ENCODE data around the gene SPEG. TPM values are rescaled to one million over a fixed set of nuclear protein-coding genes. Genes with fewer than 3 reads are reported as not detected.
A peak's percentile ranks its signal among the peaks of the same experiment; 100 is the strongest.

The SPEG gene
- total and polyA plus RNA-seq, 2 of the 13 experiments (the other 11 are each of a cell fraction or from before 2014, with no cell fraction given) = 0.18 to 0.24 TPM

- TF ChIP-seq, protein P1, sequence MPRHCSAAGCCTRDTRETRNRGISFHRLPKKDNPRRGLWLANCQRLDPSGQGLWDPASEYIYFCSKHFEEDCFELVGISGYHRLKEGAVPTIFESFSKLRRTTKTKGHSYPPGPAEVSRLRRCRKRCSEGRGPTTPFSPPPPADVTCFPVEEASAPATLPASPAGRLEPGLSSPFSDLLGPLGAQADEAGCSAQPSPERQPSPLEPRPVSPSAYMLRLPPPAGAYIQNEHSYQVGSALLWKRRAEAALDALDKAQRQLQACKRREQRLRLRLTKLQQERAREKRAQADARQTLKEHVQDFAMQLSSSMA (CRISPR knock-in tag; IDR thresholded peaks at IDR 0.05) = no peak
- TF ChIP-seq, protein P2, sequence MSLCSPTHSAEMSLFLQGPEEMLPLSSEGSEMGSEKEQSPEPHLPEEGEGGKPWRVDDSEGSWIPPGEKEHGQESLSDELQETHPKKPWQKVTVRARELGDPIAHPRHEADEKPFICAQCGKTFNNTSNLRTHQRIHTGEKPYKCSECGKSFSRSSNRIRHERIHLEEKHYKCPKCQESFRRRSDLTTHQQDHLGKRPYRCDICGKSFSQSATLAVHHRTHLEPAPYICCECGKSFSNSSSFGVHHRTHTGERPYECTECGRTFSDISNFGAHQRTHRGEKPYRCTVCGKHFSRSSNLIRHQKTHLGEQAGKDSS (CRISPR knock-in tag; IDR thresholded peaks at IDR 0.05; ENCODE audit: borderline replicate concordance, low read depth) = peak; percentile 48; the same call in 1 of the 2 replicates
- peak; percentile 45; the same call in 1 of the 2 replicates for TF ChIP-seq MEIS2 (CRISPR knock-in tag; IDR thresholded peaks at IDR 0.05)
- TF ChIP-seq MAZ (IDR thresholded peaks at IDR 0.05; ENCODE audit: borderline replicate concordance, low read depth, low read length) = no peak; the same call in 1 of the 2 replicates
- TF ChIP-seq MAZ (CRISPR knock-in tag; IDR thresholded peaks at IDR 0.05; ENCODE audit: low read depth) = peak; percentile 84
- TF ChIP-seq BCLAF1 (IDR thresholded peaks at IDR 0.05) = no peak
- TF ChIP-seq ZNF776 (CRISPR knock-in tag; IDR thresholded peaks at IDR 0.05) = peak; percentile 60; the same call in 1 of the 2 replicates
- TF ChIP-seq CENPT (CRISPR knock-in tag; IDR thresholded peaks at IDR 0.05; ENCODE audit: low read depth) = peak; percentile 31; the same call in 1 of the 2 replicates
- 0 out of 2 replicates have a peak, but pooled peaks have one; percentile 41 for TF ChIP-seq ZNF619 (CRISPR knock-in tag; IDR thresholded peaks at IDR 0.05)
- no peak for TF ChIP-seq NR2F6 (IDR thresholded peaks at IDR 0.05)
- peak; percentile 36; the same call in 1 of the 2 replicates for TF ChIP-seq NR2F6 (CRISPR knock-in tag; IDR thresholded peaks at IDR 0.05)
- TF ChIP-seq ZNF773 (CRISPR knock-in tag; IDR thresholded peaks at IDR 0.05; ENCODE audit: borderline replicate concordance) = no peak
- TF ChIP-seq CEBPB (IDR thresholded peaks at IDR 0.05; ENCODE audit: borderline replicate concordance, low read depth, low read length) = no peak
- 0 out of 2 replicates have a peak, but pooled peaks have one; percentile 93 for TF ChIP-seq NFIB (CRISPR knock-in tag; IDR thresholded peaks at IDR 0.05; ENCODE audit: borderline replicate concordance)
- no peak for TF ChIP-seq PCBP2 (optimal IDR thresholded peaks at IDR 0.05; ENCODE audit: low read depth, low read length, poor library complexity, severe bottlenecking)
- TF ChIP-seq ZNF572 (CRISPR knock-in tag; IDR thresholded peaks at IDR 0.05) = no peak
- TF ChIP-seq HNRNPK (IDR thresholded peaks at IDR 0.05; ENCODE audit: low read depth, low read length, poor library complexity, severe bottlenecking) = peak; percentile 48
- TF ChIP-seq, protein P3, sequence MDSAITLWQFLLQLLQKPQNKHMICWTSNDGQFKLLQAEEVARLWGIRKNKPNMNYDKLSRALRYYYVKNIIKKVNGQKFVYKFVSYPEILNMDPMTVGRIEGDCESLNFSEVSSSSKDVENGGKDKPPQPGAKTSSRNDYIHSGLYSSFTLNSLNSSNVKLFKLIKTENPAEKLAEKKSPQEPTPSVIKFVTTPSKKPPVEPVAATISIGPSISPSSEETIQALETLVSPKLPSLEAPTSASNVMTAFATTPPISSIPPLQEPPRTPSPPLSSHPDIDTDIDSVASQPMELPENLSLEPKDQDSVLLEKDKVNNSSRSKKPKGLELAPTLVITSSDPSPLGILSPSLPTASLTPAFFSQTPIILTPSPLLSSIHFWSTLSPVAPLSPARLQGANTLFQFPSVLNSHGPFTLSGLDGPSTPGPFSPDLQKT (CRISPR knock-in tag; IDR thresholded peaks at IDR 0.05; ENCODE audit: borderline replicate concordance) = no peak
- no peak for TF ChIP-seq ZNF432 (CRISPR knock-in tag; IDR thresholded peaks at IDR 0.05; ENCODE audit: borderline replicate concordance)
- no peak for TF ChIP-seq NCOA1 (CRISPR knock-in tag; IDR thresholded peaks at IDR 0.05)
- no peak for TF ChIP-seq ZNF230 (CRISPR knock-in tag; IDR thresholded peaks at IDR 0.05)
- TF ChIP-seq ZBTB39 (CRISPR knock-in tag; IDR thresholded peaks at IDR 0.05) = no peak
These were observed 63.0 kb downstream of the SPEG start (continued) for GRCh38 chr2:219497495-219498279.
